WTC11 (cell line): ENCODE measurements around the gene NCOA1. TPM values are rescaled to one million over a fixed set of nuclear protein-coding genes. Genes with fewer than 3 reads are reported as not detected.

ENCODE experiments used
- ATAC-seq: fragments of 200-7000 bp; cut with Tn5 transposase; 2 replicates; pipeline ENCODE4 v1.10.0; 2021; ENCODE audit warnings: mild to moderate bottlenecking, moderate library complexity
- CTCF ChIA-PET: fragments of 300-600 bp; sonication (Branson Sonifier 250); formaldehyde crosslinking; loops from one replicate; lab custom pipeline; 2021; ENCODE audit warnings: antibody characterized with exemption; lab: Charles Lee
- POLR2A ChIA-PET: fragments of 350-600 bp; sonication (Branson Sonifier 250); formaldehyde crosslinking; loops from one replicate; lab custom pipeline; 2021; ENCODE audit warnings: antibody characterized with exemption; lab: Charles Lee
- DNase-seq: peaks from one replicate; pipeline ENCODE4 v3.0.0; 2021; ENCODE audit warnings: low spot score
- H3K27ac Mint-ChIP-seq: 2 replicates; pipeline ENCODE4 v1.8.0; 2021; ENCODE audit warnings: mixed read lengths
- H3K27me3 Mint-ChIP-seq: 2 replicates; pipeline ENCODE4 v1.8.0; 2021; ENCODE audit warnings: low read depth, mild to moderate bottlenecking, moderate library complexity, mixed read lengths
- H3K36me3 Mint-ChIP-seq: 2 replicates; pipeline ENCODE4 v1.8.0; 2021; ENCODE audit warnings: mixed read lengths
- H3K4me1 Mint-ChIP-seq: 2 replicates; pipeline ENCODE4 v1.8.0; 2022; ENCODE audit warnings: mixed read lengths
- H3K4me3 Mint-ChIP-seq: 2 replicates; pipeline ENCODE4 v1.8.0; 2021; ENCODE audit warnings: mild to moderate bottlenecking, moderate library complexity, mixed read lengths
- H3K9me3 Mint-ChIP-seq: 2 replicates; pipeline ENCODE4 v1.8.0; 2021; ENCODE audit warnings: mixed read lengths
- ATF2 ChIP-seq: sonication (generic); formaldehyde crosslinking; IDR thresholded peaks from 2 replicates; pipeline ENCODE4 v1.8.1; 2022; ENCODE audit warnings: low read depth, missing genetic modification reagents, borderline replicate concordance
- CREM ChIP-seq: sonication (generic); formaldehyde crosslinking; IDR thresholded peaks from 2 replicates; pipeline ENCODE4 v1.8.1; 2022; ENCODE audit warnings: mild to moderate bottlenecking, missing genetic modification reagents, moderate library complexity
- ESRRA ChIP-seq: sonication (generic); formaldehyde crosslinking; IDR thresholded peaks from 2 replicates; pipeline ENCODE4 v1.8.1; 2022; ENCODE audit warnings: mild to moderate bottlenecking, missing genetic modification reagents, borderline replicate concordance
- ETV6 ChIP-seq: sonication (generic); formaldehyde crosslinking; IDR thresholded peaks from 2 replicates; pipeline ENCODE4 v1.8.1; 2022; ENCODE audit warnings: mild to moderate bottlenecking, missing genetic modification reagents
- FOXJ3 ChIP-seq: sonication (generic); formaldehyde crosslinking; IDR thresholded peaks from 2 replicates; pipeline ENCODE4 v1.9.0; 2021; ENCODE audit warnings: missing genetic modification reagents, mild to moderate bottlenecking, borderline replicate concordance
- FOXK1 ChIP-seq: sonication (generic); formaldehyde crosslinking; IDR thresholded peaks from 2 replicates; pipeline ENCODE4 v1.8.0; 2022; ENCODE audit warnings: mild to moderate bottlenecking, moderate library complexity, missing genetic modification reagents
- FOXP1 ChIP-seq: sonication (generic); formaldehyde crosslinking; IDR thresholded peaks from 2 replicates; pipeline ENCODE4 v1.8.0; 2022; ENCODE audit warnings: missing genetic modification reagents, mild to moderate bottlenecking, moderate library complexity, borderline replicate concordance
- GRHL2 ChIP-seq: fragments of 250-450 bp; sonication (Bioruptor Pico); IDR thresholded peaks from 2 replicates; pipeline ENCODE4 v1.8.0; 2022; ENCODE audit warnings: mild to moderate bottlenecking, moderate library complexity; ENCODE audit not compliant: insufficient replicate concordance, severe bottlenecking
- JAZF1 ChIP-seq: fragments of 250-450 bp; sonication (Bioruptor Pico); IDR thresholded peaks from 2 replicates; pipeline ENCODE4 v1.9.0; 2021; ENCODE audit warnings: moderate library complexity, mild to moderate bottlenecking, inconsistent platforms
- JUN ChIP-seq: sonication (generic); formaldehyde crosslinking; IDR thresholded peaks from 2 replicates; pipeline ENCODE4 v1.8.0; 2023; ENCODE audit warnings: mild to moderate bottlenecking, missing genetic modification reagents
- MXD4 ChIP-seq: fragments of 250-450 bp; sonication (Bioruptor Pico); IDR thresholded peaks from 2 replicates; pipeline ENCODE4 v1.8.0; 2021; ENCODE audit warnings: mild to moderate bottlenecking, moderate library complexity, borderline replicate concordance
- MYBL2 ChIP-seq: sonication (generic); formaldehyde crosslinking; IDR thresholded peaks from 2 replicates; pipeline ENCODE4 v1.8.1; 2023; ENCODE audit warnings: mild to moderate bottlenecking, moderate library complexity, missing genetic modification reagents
- RORB ChIP-seq: fragments of 250-450 bp; sonication (Bioruptor Pico); IDR thresholded peaks from 2 replicates; pipeline ENCODE4 v1.9.0; 2021; ENCODE audit warnings: mild to moderate bottlenecking
- SOX15 ChIP-seq: fragments of 250-450 bp; sonication (Bioruptor Pico); IDR thresholded peaks from 2 replicates; pipeline ENCODE4 v1.9.0; 2021; ENCODE audit warnings: mild to moderate bottlenecking
- STAT6 ChIP-seq: sonication (generic); formaldehyde crosslinking; conservative IDR thresholded peaks from 2 replicates; pipeline ENCODE4 v1.8.1; 2023; ENCODE audit warnings: mild to moderate bottlenecking, low read depth, missing genetic modification reagents, moderate library complexity
- TEAD4 ChIP-seq: sonication (generic); formaldehyde crosslinking; IDR thresholded peaks from 2 replicates; pipeline ENCODE4 v1.8.0; 2022; ENCODE audit warnings: mild to moderate bottlenecking, missing genetic modification reagents
- USF2 ChIP-seq: sonication (generic); formaldehyde crosslinking; IDR thresholded peaks from 2 replicates; pipeline ENCODE4 v1.8.1; 2023; ENCODE audit warnings: mild to moderate bottlenecking, missing genetic modification reagents, moderate library complexity
- ZBTB43 ChIP-seq: sonication (generic); formaldehyde crosslinking; IDR thresholded peaks from 2 replicates; pipeline ENCODE4 v1.8.1; 2023; ENCODE audit warnings: mild to moderate bottlenecking, missing genetic modification reagents
- ZMAT4 ChIP-seq: fragments of 250-450 bp; sonication (Bioruptor Pico); IDR thresholded peaks from 2 replicates; pipeline ENCODE4 v1.9.0; 2021; ENCODE audit warnings: mild to moderate bottlenecking
- ZNF121 ChIP-seq: sonication (generic); formaldehyde crosslinking; IDR thresholded peaks from 2 replicates; pipeline ENCODE4 v1.8.0; 2023; ENCODE audit warnings: missing genetic modification reagents
- ZNF263 ChIP-seq: sonication (generic); formaldehyde crosslinking; IDR thresholded peaks from 2 replicates; pipeline ENCODE4 v1.8.1; 2022; ENCODE audit warnings: low read depth, mild to moderate bottlenecking, moderate library complexity, missing genetic modification reagents
- ZNF423 ChIP-seq: fragments of 250-450 bp; sonication (Bioruptor Pico); IDR thresholded peaks from 2 replicates; pipeline ENCODE4 v2.1.2; 2022; ENCODE audit warnings: mild to moderate bottlenecking, moderate library complexity
- ZNF532 ChIP-seq: fragments of 250-450 bp; sonication (Bioruptor Pico); IDR thresholded peaks from 2 replicates; pipeline ENCODE4 v1.9.0; 2021; ENCODE audit warnings: mild to moderate bottlenecking, borderline replicate concordance
- total RNA-seq: library from RNA; stranded (reverse); gene quantifications from 3 replicates; pipeline ENCODE4 v1.2.3, GENCODE V29; 2021

NCOA1 gene
- total RNA-seq, 1 experiment from 2014 or later = 16.9 TPM

GRCh38 chr2:24616616-24617015 is 125.6 kb downstream of the NCOA1 start:
- DNase-seq (no peak), ATAC-seq (no peak)
- no peak overlapping the region for H3K27ac Mint-ChIP-seq
- no peak overlapping the region for H3K4me3 Mint-ChIP-seq
- H3K36me3 Mint-ChIP-seq = no peaks in the 10 kb centered on the region
- TF ChIP-seq ZNF532 (no peak), FOXK1 (no peak), ZBTB43 (no peak), JUN (CRISPR knock-in tag) (no peak), ZNF423 (CRISPR knock-in tag) (no peak), ZNF263 (CRISPR knock-in tag) (no peak), CREM (CRISPR knock-in tag) (no peak), ZNF121 (CRISPR knock-in tag) (no peak), FOXP1 (no peak), STAT6 (CRISPR knock-in tag) (no peak)
- POLR2A ChIA-PET = no interaction called here
- CTCF ChIA-PET = no interaction called here
- H3K27me3 Mint-ChIP-seq = no peaks in the 10 kb centered on the region
- no peaks in the 10 kb centered on the region for H3K9me3 Mint-ChIP-seq
- peaks cover 24% of the 10 kb centered on the region for H3K4me1 Mint-ChIP-seq

GRCh38 chr2:24617424-24617823 is 126.4 kb downstream of the NCOA1 start:
- Mint-ChIP-seq H3K36me3 (no peaks in the 10 kb centered on the region), H3K4me1 (peaks cover 16% of the 10 kb centered on the region), H3K4me3 (no peak overlapping the region), H3K27me3 (no peaks in the 10 kb centered on the region), H3K27ac (no peak overlapping the region), H3K9me3 (no peaks in the 10 kb centered on the region)
- ATAC-seq (no peak), DNase-seq (no peak)
- ChIA-PET POLR2A (no interaction called here), CTCF (no interaction called here)
- no peak for TF ChIP-seq RORB (CRISPR knock-in tag)
- TF ChIP-seq ZNF121 (CRISPR knock-in tag) = no peak
- TF ChIP-seq MYBL2 (CRISPR knock-in tag) = no peak
- no peak for TF ChIP-seq MXD4
- TF ChIP-seq ZMAT4 = no peak
- no peak for TF ChIP-seq JAZF1 (CRISPR knock-in tag)
- no peak for TF ChIP-seq ESRRA (CRISPR knock-in tag)

- ChIA-PET CTCF (no interaction called here), POLR2A (no interaction called here)
- Mint-ChIP-seq H3K4me3 (no peak overlapping the region), H3K27ac (no peak overlapping the region), H3K27me3 (no peaks in the 10 kb centered on the region), H3K36me3 (no peaks in the 10 kb centered on the region), H3K4me1 (peaks cover 10% of the 10 kb centered on the region), H3K9me3 (no peaks in the 10 kb centered on the region)
- ATAC-seq (no peak), DNase-seq (no peak)
- no peak for TF ChIP-seq ETV6 (CRISPR knock-in tag)
- no peak for TF ChIP-seq MYBL2 (CRISPR knock-in tag)
- TF ChIP-seq GRHL2 (CRISPR knock-in tag) = no peak
- TF ChIP-seq FOXJ3 (CRISPR knock-in tag) = no peak
- TF ChIP-seq TEAD4 = no peak
- TF ChIP-seq USF2 (CRISPR knock-in tag) = no peak
- no peak for TF ChIP-seq ATF2 (CRISPR knock-in tag)
- no peak for TF ChIP-seq SOX15 (CRISPR knock-in tag)
- TF ChIP-seq JUN (CRISPR knock-in tag) = no peak
Measured at GRCh38 chr2:24618144-24618543, 127.1 kb downstream of the NCOA1 start.
